ENCODE results near the gene DNAH9. TPM values are rescaled to one million over a fixed set of nuclear protein-coding genes. Genes with fewer than 3 reads are reported as not detected.

Gene DNAH9
- total RNA-seq, 1 donor from 2014 or later: 0.41 TPM

- no peak for TF ChIP-seq CTCF (IDR thresholded peaks at IDR 0.05)
- Histone ChIP-seq H3K27me3 (no peaks in the 10 kb centered on the region), H3K27ac (no peak overlapping the region), H3K4me1 (peaks cover 6% of the 10 kb centered on the region), H3K36me3 (no peaks in the 10 kb centered on the region), H3K4me3 (no peak overlapping the region), H3K9me3 (no peaks in the 10 kb centered on the region)
- intact Hi-C loops (cut with DNase I): no loop called here
- no peak for DNase-seq
- ATAC-seq: no peak
Measured at GRCh38 chr17:11999696-12000095, 401.4 kb downstream of the DNAH9 start.

GRCh38 chr17:12007466-12007865 is 409.2 kb downstream of the DNAH9 start:
- Histone ChIP-seq H3K4me3 (no peak overlapping the region), H3K27ac (no peak overlapping the region), H3K9me3 (no peaks in the 10 kb centered on the region), H3K27me3 (no peaks in the 10 kb centered on the region), H3K36me3 (no peaks in the 10 kb centered on the region), H3K4me1 (no peaks in the 10 kb centered on the region)
- TF ChIP-seq CTCF (IDR thresholded peaks at IDR 0.05): no peak
- DNase-seq: no peak
- intact Hi-C loops (cut with DNase I): no loop called here
- no peak for ATAC-seq
